ENCODE data around the gene S100A14.
"Not testable (repeated sequence)": the region's sequence is repeated elsewhere in the genome, so short reads cannot be mapped to it uniquely, and the experiment has no call there.

DNA sequence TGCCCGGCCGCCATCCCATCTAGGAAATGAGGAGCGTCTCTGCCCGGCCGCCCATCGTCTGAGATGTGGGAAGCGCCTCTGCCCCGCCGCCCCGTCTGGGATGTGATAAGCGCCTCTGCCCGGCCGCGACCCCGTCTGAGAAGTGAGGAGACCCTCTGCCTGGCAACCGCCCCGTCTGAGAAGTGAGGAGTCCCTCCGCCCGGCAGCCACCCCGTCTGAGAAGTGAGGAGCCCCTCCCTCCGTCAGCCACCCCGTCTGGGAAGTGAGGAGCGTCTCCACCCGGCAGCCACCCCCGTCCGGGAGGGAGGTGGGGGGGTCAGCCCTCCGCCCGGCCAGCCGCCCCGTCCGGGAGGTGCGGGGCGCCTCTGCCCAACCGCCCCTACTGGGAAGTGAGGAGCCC is 33.3 kb downstream of the S100A14 start:
- not testable (repeated sequence) for TF ChIP-seq POLR2A (IDR thresholded peaks at IDR 0.05); POLR2AphosphoS5 (IDR thresholded peaks at IDR 0.05; ENCODE audit: insufficient read depth in 1 of 2, low read depth in 1 of 2)

All from vagina (tissue), 2 donors.